ENCODE results near the gene CD53. TPM values are rescaled to one million over a fixed set of nuclear protein-coding genes. Genes with fewer than 3 reads are reported as not detected.

The CD53 gene
- polyA plus RNA-seq, 1 experiment: not detected

DNA sequence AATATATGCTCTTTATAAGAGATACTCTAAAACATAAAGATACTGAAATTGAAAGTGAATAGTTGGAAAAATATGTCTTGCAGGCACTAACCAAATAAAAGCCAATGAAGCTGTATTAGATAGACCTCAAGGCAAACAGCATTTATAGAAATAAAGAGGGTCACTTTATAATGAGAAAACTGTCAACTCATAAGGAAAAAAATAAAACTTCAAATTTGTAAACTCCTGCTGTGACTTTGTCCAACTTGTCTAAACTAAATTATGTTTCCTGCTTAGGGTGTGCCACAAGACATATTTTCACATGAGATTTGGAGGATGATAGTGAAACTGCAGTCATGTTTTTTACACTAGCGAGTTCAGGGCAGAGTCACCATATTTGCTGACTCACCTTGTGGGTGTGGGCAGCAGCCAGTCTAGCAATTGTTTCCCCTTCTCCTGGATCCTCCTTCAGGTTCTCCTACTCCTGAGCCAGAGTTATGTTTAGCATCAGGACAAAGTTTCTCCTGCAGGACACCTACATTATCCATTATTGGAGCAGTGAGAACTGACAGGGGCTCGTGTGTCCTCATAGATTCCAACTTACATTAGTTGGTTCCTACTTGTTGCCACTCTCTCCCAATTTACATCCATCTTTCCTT is 43.8 kb downstream of the CD53 start:
- ChIA-PET POLR2A (no interaction called here), CTCF (no interaction called here)
- no peaks in the 10 kb centered on the region for H3K27me3 ChIP-seq (ENCODE audit: control insufficient read depth, insufficient read depth, low read length)
- H3K36me3 ChIP-seq (ENCODE audit: control insufficient read depth, insufficient read depth, low read length): no peaks in the 10 kb centered on the region
- no peak for DNase-seq (ENCODE audit: low read depth)
- TF ChIP-seq, protein P1, sequence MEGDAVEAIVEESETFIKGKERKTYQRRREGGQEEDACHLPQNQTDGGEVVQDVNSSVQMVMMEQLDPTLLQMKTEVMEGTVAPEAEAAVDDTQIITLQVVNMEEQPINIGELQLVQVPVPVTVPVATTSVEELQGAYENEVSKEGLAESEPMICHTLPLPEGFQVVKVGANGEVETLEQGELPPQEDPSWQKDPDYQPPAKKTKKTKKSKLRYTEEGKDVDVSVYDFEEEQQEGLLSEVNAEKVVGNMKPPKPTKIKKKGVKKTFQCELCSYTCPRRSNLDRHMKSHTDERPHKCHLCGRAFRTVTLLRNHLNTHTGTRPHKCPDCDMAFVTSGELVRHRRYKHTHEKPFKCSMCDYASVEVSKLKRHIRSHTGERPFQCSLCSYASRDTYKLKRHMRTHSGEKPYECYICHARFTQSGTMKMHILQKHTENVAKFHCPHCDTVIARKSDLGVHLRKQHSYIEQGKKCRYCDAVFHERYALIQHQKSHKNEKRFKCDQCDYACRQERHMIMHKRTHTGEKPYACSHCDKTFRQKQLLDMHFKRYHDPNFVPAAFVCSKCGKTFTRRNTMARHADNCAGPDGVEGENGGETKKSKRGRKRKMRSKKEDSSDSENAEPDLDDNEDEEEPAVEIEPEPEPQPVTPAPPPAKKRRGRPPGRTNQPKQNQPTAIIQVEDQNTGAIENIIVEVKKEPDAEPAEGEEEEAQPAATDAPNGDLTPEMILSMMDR (IDR thresholded peaks at IDR 0.05; ENCODE audit: insufficient read depth, low read depth, low read length): no peak
- no peak overlapping the region for H3K4me3 ChIP-seq (ENCODE audit: low read depth, low read length)

DNA sequence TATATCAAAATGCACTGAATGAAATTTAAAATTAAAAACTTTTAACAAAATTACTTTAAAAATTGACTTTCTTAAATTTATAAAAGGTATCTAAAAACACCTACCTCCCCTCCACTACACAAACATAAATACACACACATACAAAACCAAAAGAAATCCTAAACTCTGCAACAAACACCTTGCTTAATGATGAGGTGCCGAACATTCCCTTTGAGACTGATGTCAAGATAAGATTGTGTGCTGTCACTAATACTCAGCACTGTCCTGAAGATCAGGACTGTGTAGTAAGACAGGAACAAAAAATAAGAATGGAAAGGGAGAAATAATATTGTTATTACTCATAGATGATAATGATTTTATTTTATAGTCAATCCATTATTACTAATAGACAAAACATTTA is 45.1 kb downstream of the CD53 start:
- TF ChIP-seq, protein P1 (IDR thresholded peaks at IDR 0.05; ENCODE audit: insufficient read depth, low read depth, low read length): no peak
- ChIA-PET POLR2A (no interaction called here), CTCF (no interaction called here)
- no peak overlapping the region for H3K4me3 ChIP-seq (ENCODE audit: low read depth, low read length)
- DNase-seq (ENCODE audit: low read depth): no peak
- no peaks in the 10 kb centered on the region for H3K27me3 ChIP-seq (ENCODE audit: control insufficient read depth, insufficient read depth, low read length)
- no peaks in the 10 kb centered on the region for H3K36me3 ChIP-seq (ENCODE audit: control insufficient read depth, insufficient read depth, low read length)

- Histone ChIP-seq H3K4me3 (ENCODE audit: low read depth, low read length) (no peak overlapping the region), H3K36me3 (ENCODE audit: control insufficient read depth, insufficient read depth, low read length) (no peaks in the 10 kb centered on the region), H3K27me3 (ENCODE audit: control insufficient read depth, insufficient read depth, low read length) (no peaks in the 10 kb centered on the region)
- ChIA-PET POLR2A (no interaction called here), CTCF (no interaction called here)
- DNase-seq (ENCODE audit: low read depth): no peak
- TF ChIP-seq, protein P1 (IDR thresholded peaks at IDR 0.05; ENCODE audit: insufficient read depth, low read depth, low read length): no peak
Measured at GRCh38 chr1:110921953-110922352, 49.0 kb downstream of the CD53 start.

GRCh38 chr1:110927484-110928075 is 54.6 kb downstream of the CD53 start:
- TF ChIP-seq, protein P1 (IDR thresholded peaks at IDR 0.05; ENCODE audit: insufficient read depth, low read depth, low read length): no peak
- Histone ChIP-seq H3K4me3 (ENCODE audit: low read depth, low read length) (no peak overlapping the region), H3K36me3 (ENCODE audit: control insufficient read depth, insufficient read depth, low read length) (no peaks in the 10 kb centered on the region), H3K27me3 (ENCODE audit: control insufficient read depth, insufficient read depth, low read length) (no peaks in the 10 kb centered on the region)
- POLR2A ChIA-PET: no interaction called here
- CTCF ChIA-PET: no interaction called here
- DNase-seq (ENCODE audit: low read depth): no peak

DNA sequence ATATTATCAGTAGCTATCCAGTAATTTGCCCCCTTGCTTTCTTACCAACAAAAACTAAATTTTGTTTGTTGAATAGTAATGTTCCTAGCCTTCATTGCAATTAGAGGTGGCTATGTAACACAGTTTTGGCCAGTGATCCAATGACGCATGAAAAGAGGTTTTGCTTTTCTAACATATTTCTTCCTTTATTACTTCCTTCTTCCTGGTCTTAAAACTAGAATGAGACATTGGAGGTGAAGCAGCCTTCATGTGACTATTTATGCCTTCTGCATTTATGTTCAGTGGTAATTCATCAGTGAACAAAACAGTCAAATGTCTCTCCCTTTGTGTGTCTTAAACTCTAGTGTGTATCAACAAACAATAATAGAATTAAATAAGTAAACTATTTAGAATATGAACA is 55.2 kb downstream of the CD53 start:
- ChIA-PET CTCF (no interaction called here), POLR2A (no interaction called here)
- no peak for DNase-seq (ENCODE audit: low read depth)
- Histone ChIP-seq H3K27me3 (ENCODE audit: control insufficient read depth, insufficient read depth, low read length) (no peaks in the 10 kb centered on the region), H3K36me3 (ENCODE audit: control insufficient read depth, insufficient read depth, low read length) (no peaks in the 10 kb centered on the region), H3K4me3 (ENCODE audit: low read depth, low read length) (no peak overlapping the region)
- TF ChIP-seq, protein P1 (IDR thresholded peaks at IDR 0.05; ENCODE audit: insufficient read depth, low read depth, low read length): no peak
